Measurements from ENCODE around the gene CIRBP.

CIRBP gene

DNA sequence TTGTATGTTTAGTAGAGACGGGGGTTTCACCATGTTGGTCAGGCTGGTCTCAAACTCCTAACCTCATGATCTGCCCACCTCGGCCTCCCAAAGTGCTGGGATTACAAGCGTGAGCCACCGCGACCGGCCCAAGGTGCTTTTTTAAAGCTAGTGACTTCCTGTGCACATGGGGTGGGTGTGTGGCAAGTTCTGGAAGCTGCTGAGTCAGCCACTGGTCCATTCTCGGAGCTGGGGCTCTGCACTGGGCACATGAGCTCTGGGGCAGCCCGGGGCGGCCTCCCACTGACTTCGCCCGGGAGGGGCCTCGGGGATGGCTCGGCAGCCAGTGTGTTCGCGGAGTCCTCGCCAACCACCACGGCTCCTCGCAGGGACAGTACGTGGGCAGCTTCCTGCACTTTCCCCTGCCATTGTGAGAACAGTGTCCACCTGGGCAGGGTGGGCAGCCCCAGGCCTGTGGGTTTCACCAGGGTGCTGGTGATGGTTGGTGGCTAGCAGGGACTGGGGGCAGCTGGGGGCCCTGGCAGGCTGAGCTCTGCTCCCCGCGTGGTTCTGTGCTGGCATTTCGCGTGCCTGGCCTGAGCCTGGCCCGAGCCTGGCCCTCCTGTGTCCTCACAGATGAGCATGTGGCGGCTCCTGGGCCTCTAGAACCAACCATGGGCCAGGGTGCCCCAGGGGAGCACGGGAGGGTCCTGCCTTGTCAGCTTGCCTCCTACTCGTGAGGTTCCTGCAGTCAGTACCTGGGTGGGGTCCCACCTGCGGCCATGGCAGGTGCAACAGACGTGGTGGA is 43.5 kb upstream of the CIRBP start:
- TF ChIP-seq CTCF (IDR thresholded peaks at IDR 0.05; ENCODE audit: low read depth, low read length, poor library complexity, severe bottlenecking) (no peak), EZH2phosphoT487 (IDR thresholded peaks at IDR 0.05; ENCODE audit: borderline replicate concordance, low read length) (no peak)
- no peak overlapping the region for H3K27ac ChIP-seq (ENCODE audit: low read depth, low read length)
- peaks cover 56% of the 10 kb centered on the region for H3K36me3 ChIP-seq (ENCODE audit: control insufficient read depth, low read length)
- H3K9me3 ChIP-seq (ENCODE audit: control insufficient read depth, insufficient read depth, low read length), result no peaks in the 10 kb centered on the region
- H3K27me3 ChIP-seq (ENCODE audit: control insufficient read depth, low read length), result no peaks in the 10 kb centered on the region
- no peaks in the 10 kb centered on the region for H3K4me1 ChIP-seq (ENCODE audit: control insufficient read depth, low read length)
- H4K20me1 ChIP-seq (ENCODE audit: control insufficient read depth, insufficient read depth, low read depth, low read length), result no peaks in the 10 kb centered on the region
- peaks cover 3% of the 10 kb centered on the region for H3K79me2 ChIP-seq (ENCODE audit: control insufficient read depth, low read length)
- no peak overlapping the region for H3K4me2 ChIP-seq (ENCODE audit: low read length)
- no peaks in the 10 kb centered on the region for H3F3A ChIP-seq (ENCODE audit: control insufficient read depth, insufficient read depth)
- no peaks in the 10 kb centered on the region for H3K9me2 ChIP-seq (replicated peaks; ENCODE audit: control insufficient read depth, low read length)
- no peak overlapping the region for H3K4me3 ChIP-seq (ENCODE audit: low read length)

- TF ChIP-seq EZH2phosphoT487 (IDR thresholded peaks at IDR 0.05; ENCODE audit: borderline replicate concordance, low read length) (no peak), CTCF (IDR thresholded peaks at IDR 0.05; ENCODE audit: low read depth, low read length, poor library complexity, severe bottlenecking) (no peak)
- Histone ChIP-seq H3K9me3 (ENCODE audit: control insufficient read depth, insufficient read depth, low read length) (no peaks in the 10 kb centered on the region), H3K4me1 (ENCODE audit: control insufficient read depth, low read length) (no peaks in the 10 kb centered on the region), H3K4me2 (ENCODE audit: low read length) (no peak overlapping the region), H3F3A (ENCODE audit: control insufficient read depth, insufficient read depth) (no peaks in the 10 kb centered on the region), H4K20me1 (ENCODE audit: control insufficient read depth, insufficient read depth, low read depth, low read length) (no peaks in the 10 kb centered on the region), H3K79me2 (ENCODE audit: control insufficient read depth, low read length) (no peaks in the 10 kb centered on the region), H3K9me2 (replicated peaks; ENCODE audit: control insufficient read depth, low read length) (no peaks in the 10 kb centered on the region), H3K27ac (ENCODE audit: low read depth, low read length) (no peak overlapping the region), H3K27me3 (ENCODE audit: control insufficient read depth, low read length) (no peaks in the 10 kb centered on the region), H3K36me3 (ENCODE audit: control insufficient read depth, low read length) (peaks cover 50% of the 10 kb centered on the region), H3K4me3 (ENCODE audit: low read length) (no peak overlapping the region)
Observed at GRCh38 chr19:1226227-1226518, 43.0 kb upstream of the CIRBP start.

GRCh38 chr19:1226522-1227303 is 42.4 kb upstream of the CIRBP start:
- Histone ChIP-seq H4K20me1 (ENCODE audit: control insufficient read depth, insufficient read depth, low read depth, low read length) (no peaks in the 10 kb centered on the region), H3K4me1 (ENCODE audit: control insufficient read depth, low read length) (no peaks in the 10 kb centered on the region), H3K36me3 (ENCODE audit: control insufficient read depth, low read length) (peaks cover 45% of the 10 kb centered on the region), H3K79me2 (ENCODE audit: control insufficient read depth, low read length) (no peaks in the 10 kb centered on the region), H3K9me2 (replicated peaks; ENCODE audit: control insufficient read depth, low read length) (no peaks in the 10 kb centered on the region), H3K27me3 (ENCODE audit: control insufficient read depth, low read length) (no peaks in the 10 kb centered on the region), H3K4me2 (ENCODE audit: low read length) (no peak overlapping the region), H3F3A (ENCODE audit: control insufficient read depth, insufficient read depth) (no peaks in the 10 kb centered on the region), H3K9me3 (ENCODE audit: control insufficient read depth, insufficient read depth, low read length) (no peaks in the 10 kb centered on the region), H3K27ac (ENCODE audit: low read depth, low read length) (no peak overlapping the region), H3K4me3 (ENCODE audit: low read length) (no peak overlapping the region)
- TF ChIP-seq EZH2phosphoT487 (IDR thresholded peaks at IDR 0.05; ENCODE audit: borderline replicate concordance, low read length), result no peak
- no peak for TF ChIP-seq CTCF (IDR thresholded peaks at IDR 0.05; ENCODE audit: low read depth, low read length, poor library complexity, severe bottlenecking)

Measured in DOHH2 (cell line).